Body of pancreas (tissue), 4 donors: ENCODE results near the gene NSL1.

Experiments
- CTCF ChIP-seq, 7 experiments: fragments of 450-650 bp in 4 of 7; fragments of 200-600 bp in 3 of 7; sonication (generic) in 3 of 7; IDR thresholded peaks; one replicate each; pipeline ENCODE4 v1.5.1; 2016 to 2019; ENCODE audit warnings: antibody characterized with exemption in 7 of 7
- POLR2A ChIP-seq, 3 donors: fragments of 450-650 bp; IDR thresholded peaks; one replicate each; pipeline ENCODE4 v1.6.1; 2016; ENCODE audit warnings: antibody characterized with exemption in 3 of 3, mild to moderate bottlenecking in 2 of 3

- TF ChIP-seq CTCF (IDR thresholded peaks at IDR 0.05) (peak in 4 of 7 experiments; percentile 22 to 42 (median 36)), POLR2A (IDR thresholded peaks at IDR 0.05) (no peak)
Observed at GRCh38 chr1:212814537-212815334, 23.2 kb upstream of the NSL1 start.
